Heart left ventricle (tissue), 16 donors: Measurements from ENCODE around the gene ENPP3. TPM values are rescaled to one million over a fixed set of nuclear protein-coding genes. Genes with fewer than 3 reads are reported as not detected.

Experiments used
- ATAC-seq, 4 donors: fragments of 200-7000 bp; cut with Tn5 transposase; one replicate each; pipeline ENCODE4 v1.9.1; 2020 to 2022; ENCODE audit warnings: moderate library complexity in 4 of 4, mild to moderate bottlenecking in 3 of 4, moderate number of reproducible peaks in 1 of 4
- DNase-seq, 5 donors: peaks; one replicate each; pipeline ENCODE4 v3.0.0-alpha.2; 2020
- H3K27ac ChIP-seq, 12 donors: fragments of 200-600 bp; sonication (generic) in 4 of 12; one replicate each; pipeline versions ENCODE4 v1.5.0 to v1.8.0; 2016 to 2022; ENCODE audit warnings: mild to moderate bottlenecking in 2 of 12
- H3K27me3 ChIP-seq, 9 donors: fragments of 200-600 bp; sonication (generic) in 2 of 9; one replicate each; pipeline versions ENCODE4 v1.5.1 to v1.8.0; 2016 to 2022; ENCODE audit warnings: mild to moderate bottlenecking in 3 of 9
- H3K36me3 ChIP-seq, 9 donors: fragments of 200-600 bp; sonication (generic) in 2 of 9; one replicate each; pipeline versions ENCODE4 v1.5.0 to v1.8.0; 2018 to 2022; ENCODE audit warnings: mild to moderate bottlenecking in 2 of 9
- H3K4me1 ChIP-seq, 12 donors: fragments of 200-600 bp; sonication (generic) in 4 of 12; one replicate each; pipeline versions ENCODE4 v1.5.0 to v1.8.0; 2016 to 2022; ENCODE audit warnings: mild to moderate bottlenecking in 3 of 12
- H3K4me3 ChIP-seq, 12 donors: fragments of 200-600 bp; sonication (generic) in 4 of 12; one replicate each; pipeline versions ENCODE4 v1.5.0 to v1.8.0; 2017 to 2022; ENCODE audit warnings: mild to moderate bottlenecking in 9 of 12, moderate library complexity in 4 of 12
- H3K9me3 ChIP-seq, 12 donors: fragments of 200-600 bp; sonication (generic) in 4 of 12; one replicate each; pipeline versions ENCODE4 v1.5.0 to v1.8.0; 2016 to 2022; ENCODE audit warnings: mild to moderate bottlenecking in 1 of 12
- CTCF ChIP-seq, 12 donors: fragments of 200-600 bp; sonication (generic) in 4 of 12; IDR thresholded peaks; one replicate each; pipeline versions ENCODE4 v1.5.0 to v1.8.0; 2018 to 2022; ENCODE audit warnings: antibody characterized with exemption in 12 of 12, mild to moderate bottlenecking in 5 of 12
- POLR2A ChIP-seq, 2 donors: fragments of 450-650 bp; IDR thresholded peaks; one replicate each; pipeline ENCODE4 v1.6.1; 2017; ENCODE audit warnings: antibody characterized with exemption in 2 of 2, mild to moderate bottlenecking in 2 of 2, moderate library complexity in 2 of 2
- WGBS, 4 donors: extraction: QIAGEN DNeasy Blood & Tissue Kit in 2 of 4; methylation state at CpG; one replicate each; pipeline versions ENCODE4 v1.1.5 to v1.1.7; 2013 to 2018; 5-methylcytosine and 5-hydroxymethylcytosine counted together
- intact Hi-C, 10 donors: fragments of 100-400 bp; cut with DNase I; formaldehyde crosslinking; loops; one replicate each; pipeline versions ENCODE4 v1.11.1 to v1.14.2; 2022
- polyA plus RNA-seq, 2 donors: library from polyadenylated mRNA; stranded (reverse); fragments of 200-250 nt; gene quantifications; one replicate each; pipeline ENCODE4 v1.2.3, GENCODE V29; 2013
- total RNA-seq, 9 donors: library from RNA; depleted of rRNA in 2 of 9; stranded (reverse); fragments of >200 nt in 2 of 9; fragmentation: NEBNext Ultra II Directional in 3 of 9; extraction: Animal tissue kit (Norgen Biotek cat#: 25700) in 3 of 9; gene quantifications; one replicate each; pipeline versions ENCODE4 v1.1.0 to v1.2.4, GENCODE V29; 2016 to 2023
- donor health status: ischemic (EF 13 %, LVEDD 7.1; RV severe dilation, severe dysfunction).
- donor health status: healthy with polysubstance abuse.
- donor health status: DM: no; HTN: yes; CAD: no.
- donor health status: DM: no; HTN: no; CAD: no.
- donor health status: ischemic (EF 25% LVEDD 6.9; RV normal size, moderate dysfunction).
- donor health status: ischemic (EF 25% LVEDD 5.7; RV mildly dilated, moderate dysfunction).
- donor health status: healthy.
- donor health status: DM: yes; HTN: yes; CAD: no.
- donor health status: ischemic (EF 35%, LVEDD 5.7; RV mildly dilated, moderate dysfunction).
- donor health status: nonischemic (EF 11% LVEDD 7.7; RV severe dilation, severe dysfunction).
- donor health status: DM: yes; HTN: yes; CAD: no.
- donor health status: PGD.
- donor health status: ischemic (EF 29% LVEDD 5.4; RV normal size, mild dysfunction).
- donor health status: nonischemic (EF 23%, LVEDD 6.1; RV moderate dilation, normal function).

ENPP3 gene
- total and polyA plus RNA-seq, 11 donors: 0.07 to 0.72 (median 0.42) TPM; not detected in 2

GRCh38 chr6:131773284-131773950, 136.3 kb downstream of the ENPP3 start:
- no peak overlapping the region for H3K4me3 ChIP-seq
- TF ChIP-seq CTCF (IDR thresholded peaks at IDR 0.05): no peak
- TF ChIP-seq POLR2A (IDR thresholded peaks at IDR 0.05): no peak
- no peak for DNase-seq
- H3K4me1 ChIP-seq: peaks cover 0 to 12% (median 0%) of the 10 kb centered on the region in 12 donors
- 26 to 50% (median 39%) methylated on average over 4 of the region's 4 CpGs for WGBS, 4 donors
- no peaks in the 10 kb centered on the region for H3K36me3 ChIP-seq
- ATAC-seq: peak; percentile 42 to 80 (median 60)
- H3K9me3 ChIP-seq: no peaks in the 10 kb centered on the region
- intact Hi-C loops: no loop called here
- peak overlapping the region in 7 of 12 donors; percentile 5 to 52 (median 42) for H3K27ac ChIP-seq
- no peaks in the 10 kb centered on the region for H3K27me3 ChIP-seq

- no peak overlapping the region for H3K4me3 ChIP-seq
- H3K36me3 ChIP-seq: no peaks in the 10 kb centered on the region
- intact Hi-C loops: no loop called here
- TF ChIP-seq CTCF (IDR thresholded peaks at IDR 0.05) (no peak), POLR2A (IDR thresholded peaks at IDR 0.05) (no peak)
- H3K4me1 ChIP-seq: peaks cover 0 to 12% (median 0%) of the 10 kb centered on the region in 12 donors
- WGBS, 4 donors: 88 to 94% (median 92%) methylated on average over 3 of the region's 3 CpGs
- no peak overlapping the region for H3K27ac ChIP-seq
- ATAC-seq: no peak
- no peaks in the 10 kb centered on the region for H3K27me3 ChIP-seq
- DNase-seq: no peak
- no peaks in the 10 kb centered on the region for H3K9me3 ChIP-seq
These were observed 138.8 kb downstream of the ENPP3 start for GRCh38 chr6:131775886-131776285.

- DNase-seq (no peak), ATAC-seq (no peak)
- no peaks in the 10 kb centered on the region for H3K9me3 ChIP-seq
- intact Hi-C loops: no loop called here
- H3K27ac ChIP-seq: no peak overlapping the region
- no peaks in the 10 kb centered on the region for H3K36me3 ChIP-seq
- 71 to 86% (median 76%) methylated on average over 2 of the region's 2 CpGs for WGBS, 4 donors
- H3K4me1 ChIP-seq: peaks cover 0 to 12% (median 0%) of the 10 kb centered on the region in 12 donors
- no peaks in the 10 kb centered on the region for H3K27me3 ChIP-seq
- H3K4me3 ChIP-seq: no peak overlapping the region
- TF ChIP-seq CTCF (IDR thresholded peaks at IDR 0.05): no peak
- no peak for TF ChIP-seq POLR2A (IDR thresholded peaks at IDR 0.05)
These were observed 139.9 kb downstream of the ENPP3 start for GRCh38 chr6:131776985-131777384.

- no peak overlapping the region for H3K27ac ChIP-seq
- no peak overlapping the region for H3K4me3 ChIP-seq
These were observed 141.1 kb downstream of the ENPP3 start for GRCh38 chr6:131778169-131778568.

More at GRCh38 chr6:131778169-131778568, 141.1 kb downstream of the ENPP3 start:
- DNase-seq: no peak
- intact Hi-C loops: no loop called here
- no peaks in the 10 kb centered on the region for H3K9me3 ChIP-seq
- H3K27me3 ChIP-seq: no peaks in the 10 kb centered on the region
- WGBS, 4 donors: 60 to 76% (median 65%) methylated on average over 1 of the region's 1 CpG
- H3K4me1 ChIP-seq: peaks cover 0 to 7% (median 0%) of the 10 kb centered on the region in 12 donors
- ATAC-seq: no peak
- no peaks in the 10 kb centered on the region for H3K36me3 ChIP-seq
- no peak for TF ChIP-seq CTCF (IDR thresholded peaks at IDR 0.05)
- no peak for TF ChIP-seq POLR2A (IDR thresholded peaks at IDR 0.05)
